Astrocyte of the cerebellum (primary cell): ENCODE data around the gene AAK1.

ENCODE experiments used
- DNase-seq: peaks from one replicate; pipeline ENCODE4 v3.0.0-alpha.2; 2011; ENCODE audit warnings: low read depth
- H3K4me3 ChIP-seq: 2 replicates; pipeline ENCODE4 v1.5.1; 2011; ENCODE audit warnings: mild to moderate bottlenecking, low read depth, low read length, moderate library complexity
- CTCF ChIP-seq: IDR thresholded peaks from 2 replicates; pipeline ENCODE4 v1.5.1; 2012; ENCODE audit warnings: low read length, low read depth, moderate library complexity, mild to moderate bottlenecking; ENCODE audit errors: missing control alignments
- in situ Hi-C: cut with HindIII; loops from 2 replicates; pipeline ENCODE4 v1.10.0; 2017; ENCODE audit warnings: low sequenced_read_pairs

AAK1 gene

GRCh38 chr2:69529480-69529879 is 114.1 kb downstream of the AAK1 start:
- TF ChIP-seq CTCF: no peak
- DNase-seq: no peak
- H3K4me3 ChIP-seq: no peak overlapping the region
- in situ Hi-C loops: loop anchor here (10.0 to 25.0 kb wide), 2 partner anchors 155 to 283 kb away; no protein-coding TSS in a partner anchor

GRCh38 chr2:69525261-69525660 is 118.3 kb downstream of the AAK1 start:
- in situ Hi-C loops: loop anchor here (10.0 to 25.0 kb wide), 2 partner anchors 150 to 287 kb away; no protein-coding TSS in a partner anchor
- no peak for DNase-seq
- H3K4me3 ChIP-seq: no peak overlapping the region
- no peak for TF ChIP-seq CTCF

DNA sequence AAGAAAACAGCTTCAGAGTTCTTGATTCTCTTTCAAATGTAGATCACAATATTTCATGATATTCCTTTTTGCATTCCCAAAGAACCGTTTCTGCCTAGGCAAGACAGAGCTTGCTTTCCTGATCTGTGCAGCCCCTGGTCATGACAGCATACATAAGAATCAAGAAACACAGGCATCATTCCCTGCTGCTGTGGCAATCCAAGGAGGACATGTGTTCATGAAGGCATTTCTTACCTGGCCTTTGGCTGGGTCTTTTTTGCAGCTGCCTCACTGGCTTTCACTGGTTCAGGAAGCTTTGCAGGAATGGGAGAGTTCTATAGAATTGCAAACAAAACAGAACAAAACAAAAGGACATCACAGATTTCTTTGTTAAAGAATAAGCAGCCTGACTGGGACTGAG is 118.7 kb downstream of the AAK1 start:
- no peak for DNase-seq
- in situ Hi-C loops: loop anchor here (10.0 to 25.0 kb wide), 2 partner anchors 150 to 288 kb away; no protein-coding TSS in a partner anchor
- H3K4me3 ChIP-seq: no peak overlapping the region
- no peak for TF ChIP-seq CTCF

- DNase-seq: no peak
- no peak for TF ChIP-seq CTCF
These were observed 121.8 kb downstream of the AAK1 start for GRCh38 chr2:69521747-69522146.

GRCh38 chr2:69518841-69519240 is 124.7 kb downstream of the AAK1 start:
- no peak for DNase-seq
- no peak overlapping the region for H3K4me3 ChIP-seq
- TF ChIP-seq CTCF: no peak
- in situ Hi-C loops: no loop called here

More at GRCh38 chr2:69521747-69522146, 121.8 kb downstream of the AAK1 start:
- H3K4me3 ChIP-seq: no peak overlapping the region
- in situ Hi-C loops: loop anchor here (10.0 kb wide), 1 partner anchor 147 kb away; no protein-coding TSS in a partner anchor

GRCh38 chr2:69517410-69517809 is 126.1 kb downstream of the AAK1 start:
- in situ Hi-C loops: no loop called here
- no peak for DNase-seq

More at GRCh38 chr2:69517410-69517809, 126.1 kb downstream of the AAK1 start:
- no peak for TF ChIP-seq CTCF
- no peak overlapping the region for H3K4me3 ChIP-seq
